ENCODE data around the gene C4orf50. TPM values are rescaled to one million over a fixed set of nuclear protein-coding genes. Genes with fewer than 3 reads are reported as not detected.
A peak's percentile ranks its signal among the peaks of the same experiment; 100 is the strongest.

Gene C4orf50
- total and polyA plus RNA-seq, 2 experiments from 2014 or later = 0.06 to 0.31 TPM

DNA sequence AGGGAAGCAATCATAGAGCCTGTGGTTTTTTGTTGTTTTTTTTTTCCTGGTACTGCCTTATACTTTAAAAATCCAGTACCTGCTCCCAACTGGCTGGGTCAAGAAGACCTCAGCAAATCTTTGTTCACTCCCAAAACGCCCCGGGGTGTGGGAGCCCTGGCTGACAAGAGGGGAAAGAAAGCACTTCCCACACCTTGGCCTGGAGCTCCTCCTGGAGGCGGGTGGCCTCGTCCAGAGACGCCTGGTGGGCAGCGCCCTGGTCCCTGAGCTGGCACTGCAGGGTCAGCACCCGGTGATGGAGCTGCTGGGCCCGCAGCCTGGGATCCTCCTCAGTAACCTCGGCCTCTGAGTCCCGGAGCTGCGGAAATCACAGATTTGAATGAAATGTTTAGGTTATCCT, 38.2 kb downstream of the C4orf50 start:
- no peaks in the 10 kb centered on the region for H3K79me2 ChIP-seq (replicated peaks; ENCODE audit: insufficient read depth)
- peak; percentile 86 for DNase-seq (ENCODE audit: low spot score)
- H3K9me2 ChIP-seq (ENCODE audit: insufficient read depth) = no peaks in the 10 kb centered on the region
- no peak overlapping the region for H3K4me3 ChIP-seq
- H4K20me1 ChIP-seq (replicated peaks; ENCODE audit: insufficient read depth) = no peaks in the 10 kb centered on the region
- peaks cover 5% of the 10 kb centered on the region for H3K4me1 Mint-ChIP-seq
- H3K27ac ChIP-seq (ENCODE audit: low read depth) = no peak overlapping the region
- ATAC-seq = peak; percentile 99
- H2AFZ ChIP-seq = no peak overlapping the region
- no peak overlapping the region for H3K4me2 ChIP-seq
- H3K27me3 ChIP-seq (ENCODE audit: insufficient read depth) = no peaks in the 10 kb centered on the region
- H3K4me1 ChIP-seq (ENCODE audit: insufficient read depth) = no peaks in the 10 kb centered on the region
- no peaks in the 10 kb centered on the region for H3F3A ChIP-seq (replicated peaks; ENCODE audit: low read depth)
- no peak overlapping the region for H3K27ac Mint-ChIP-seq
- no peaks in the 10 kb centered on the region for H3K36me3 ChIP-seq (ENCODE audit: insufficient read depth)
- peaks cover 26% of the 10 kb centered on the region for H3K9me3 Mint-ChIP-seq
- H3K36me3 Mint-ChIP-seq (ENCODE audit: low read depth) = peaks cover 13% of the 10 kb centered on the region; the same call in 2 of the 3 replicates
- H3K4me3 Mint-ChIP-seq = no peak overlapping the region
- TF ChIP-seq JUNB (IDR thresholded peaks at IDR 0.05; ENCODE audit: unreplicated experiment) (no peak), CTCF (conservative IDR thresholded peaks at IDR 0.05; ENCODE audit: low read depth in 2 of 2) (peak; percentile 74 to 95), NANOG (IDR thresholded peaks at IDR 0.05; ENCODE audit: borderline replicate concordance) (no peak), REST (IDR thresholded peaks at IDR 0.05; ENCODE audit: unreplicated experiment) (no peak), POLR2AphosphoS5 (IDR thresholded peaks at IDR 0.05; ENCODE audit: low read depth) (no peak)
- TF ChIP-seq, protein P1, sequence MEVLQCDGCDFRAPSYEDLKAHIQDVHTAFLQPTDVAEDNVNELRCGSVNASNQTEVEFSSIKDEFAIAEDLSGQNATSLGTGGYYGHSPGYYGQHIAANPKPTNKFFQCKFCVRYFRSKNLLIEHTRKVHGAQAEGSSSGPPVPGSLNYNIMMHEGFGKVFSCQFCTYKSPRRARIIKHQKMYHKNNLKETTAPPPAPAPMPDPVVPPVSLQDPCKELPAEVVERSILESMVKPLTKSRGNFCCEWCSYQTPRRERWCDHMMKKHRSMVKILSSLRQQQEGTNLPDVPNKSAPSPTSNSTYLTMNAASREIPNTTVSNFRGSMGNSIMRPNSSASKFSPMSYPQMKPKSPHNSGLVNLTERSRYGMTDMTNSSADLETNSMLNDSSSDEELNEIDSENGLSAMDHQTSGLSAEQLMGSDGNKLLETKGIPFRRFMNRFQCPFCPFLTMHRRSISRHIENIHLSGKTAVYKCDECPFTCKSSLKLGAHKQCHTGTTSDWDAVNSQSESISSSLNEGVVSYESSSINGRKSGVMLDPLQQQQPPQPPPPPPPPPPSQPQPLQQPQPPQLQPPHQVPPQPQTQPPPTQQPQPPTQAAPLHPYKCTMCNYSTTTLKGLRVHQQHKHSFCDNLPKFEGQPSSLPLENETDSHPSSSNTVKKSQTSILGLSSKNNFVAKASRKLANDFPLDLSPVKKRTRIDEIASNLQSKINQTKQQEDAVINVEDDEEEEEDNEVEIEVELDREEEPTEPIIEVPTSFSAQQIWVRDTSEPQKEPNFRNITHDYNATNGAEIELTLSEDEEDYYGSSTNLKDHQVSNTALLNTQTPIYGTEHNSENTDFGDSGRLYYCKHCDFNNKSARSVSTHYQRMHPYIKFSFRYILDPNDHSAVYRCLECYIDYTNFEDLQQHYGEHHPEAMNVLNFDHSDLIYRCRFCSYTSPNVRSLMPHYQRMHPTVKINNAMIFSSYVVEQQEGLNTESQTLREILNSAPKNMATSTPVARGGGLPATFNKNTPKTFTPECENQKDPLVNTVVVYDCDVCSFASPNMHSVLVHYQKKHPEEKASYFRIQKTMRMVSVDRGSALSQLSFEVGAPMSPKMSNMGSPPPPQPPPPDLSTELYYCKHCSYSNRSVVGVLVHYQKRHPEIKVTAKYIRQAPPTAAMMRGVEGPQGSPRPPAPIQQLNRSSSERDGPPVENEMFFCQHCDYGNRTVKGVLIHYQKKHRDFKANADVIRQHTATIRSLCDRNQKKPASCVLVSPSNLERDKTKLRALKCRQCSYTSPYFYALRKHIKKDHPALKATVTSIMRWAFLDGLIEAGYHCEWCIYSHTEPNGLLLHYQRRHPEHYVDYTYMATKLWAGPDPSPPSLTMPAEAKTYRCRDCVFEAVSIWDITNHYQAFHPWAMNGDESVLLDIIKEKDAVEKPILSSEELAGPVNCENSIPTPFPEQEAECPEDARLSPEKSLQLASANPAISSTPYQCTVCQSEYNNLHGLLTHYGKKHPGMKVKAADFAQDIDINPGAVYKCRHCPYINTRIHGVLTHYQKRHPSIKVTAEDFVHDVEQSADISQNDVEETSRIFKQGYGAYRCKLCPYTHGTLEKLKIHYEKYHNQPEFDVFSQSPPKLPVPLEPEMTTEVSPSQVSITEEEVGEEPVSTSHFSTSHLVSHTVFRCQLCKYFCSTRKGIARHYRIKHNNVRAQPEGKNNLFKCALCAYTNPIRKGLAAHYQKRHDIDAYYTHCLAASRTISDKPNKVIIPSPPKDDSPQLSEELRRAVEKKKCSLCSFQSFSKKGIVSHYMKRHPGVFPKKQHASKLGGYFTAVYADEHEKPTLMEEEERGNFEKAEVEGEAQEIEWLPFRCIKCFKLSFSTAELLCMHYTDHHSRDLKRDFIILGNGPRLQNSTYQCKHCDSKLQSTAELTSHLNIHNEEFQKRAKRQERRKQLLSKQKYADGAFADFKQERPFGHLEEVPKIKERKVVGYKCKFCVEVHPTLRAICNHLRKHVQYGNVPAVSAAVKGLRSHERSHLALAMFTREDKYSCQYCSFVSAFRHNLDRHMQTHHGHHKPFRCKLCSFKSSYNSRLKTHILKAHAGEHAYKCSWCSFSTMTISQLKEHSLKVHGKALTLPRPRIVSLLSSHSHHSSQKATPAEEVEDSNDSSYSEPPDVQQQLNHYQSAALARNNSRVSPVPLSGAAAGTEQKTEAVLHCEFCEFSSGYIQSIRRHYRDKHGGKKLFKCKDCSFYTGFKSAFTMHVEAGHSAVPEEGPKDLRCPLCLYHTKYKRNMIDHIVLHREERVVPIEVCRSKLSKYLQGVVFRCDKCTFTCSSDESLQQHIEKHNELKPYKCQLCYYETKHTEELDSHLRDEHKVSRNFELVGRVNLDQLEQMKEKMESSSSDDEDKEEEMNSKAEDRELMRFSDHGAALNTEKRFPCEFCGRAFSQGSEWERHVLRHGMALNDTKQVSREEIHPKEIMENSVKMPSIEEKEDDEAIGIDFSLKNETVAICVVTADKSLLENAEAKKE (CRISPR knock-in tag; IDR thresholded peaks at IDR 0.05) = no peak
- TF ChIP-seq, protein P2, sequence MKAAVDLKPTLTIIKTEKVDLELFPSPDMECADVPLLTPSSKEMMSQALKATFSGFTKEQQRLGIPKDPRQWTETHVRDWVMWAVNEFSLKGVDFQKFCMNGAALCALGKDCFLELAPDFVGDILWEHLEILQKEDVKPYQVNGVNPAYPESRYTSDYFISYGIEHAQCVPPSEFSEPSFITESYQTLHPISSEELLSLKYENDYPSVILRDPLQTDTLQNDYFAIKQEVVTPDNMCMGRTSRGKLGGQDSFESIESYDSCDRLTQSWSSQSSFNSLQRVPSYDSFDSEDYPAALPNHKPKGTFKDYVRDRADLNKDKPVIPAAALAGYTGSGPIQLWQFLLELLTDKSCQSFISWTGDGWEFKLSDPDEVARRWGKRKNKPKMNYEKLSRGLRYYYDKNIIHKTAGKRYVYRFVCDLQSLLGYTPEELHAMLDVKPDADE (IDR thresholded peaks at IDR 0.05) = no peak
- no peaks in the 10 kb centered on the region for H3K27me3 Mint-ChIP-seq (ENCODE audit: insufficient read depth, low read depth, poor library complexity)

Measured in GM23338 (cell line).